Measurements from ENCODE around the gene CDCA3.
"Not testable (repeated sequence)": the region's sequence is repeated elsewhere in the genome, so short reads cannot be mapped to it uniquely, and the experiment has no call there.

The CDCA3 gene

DNA sequence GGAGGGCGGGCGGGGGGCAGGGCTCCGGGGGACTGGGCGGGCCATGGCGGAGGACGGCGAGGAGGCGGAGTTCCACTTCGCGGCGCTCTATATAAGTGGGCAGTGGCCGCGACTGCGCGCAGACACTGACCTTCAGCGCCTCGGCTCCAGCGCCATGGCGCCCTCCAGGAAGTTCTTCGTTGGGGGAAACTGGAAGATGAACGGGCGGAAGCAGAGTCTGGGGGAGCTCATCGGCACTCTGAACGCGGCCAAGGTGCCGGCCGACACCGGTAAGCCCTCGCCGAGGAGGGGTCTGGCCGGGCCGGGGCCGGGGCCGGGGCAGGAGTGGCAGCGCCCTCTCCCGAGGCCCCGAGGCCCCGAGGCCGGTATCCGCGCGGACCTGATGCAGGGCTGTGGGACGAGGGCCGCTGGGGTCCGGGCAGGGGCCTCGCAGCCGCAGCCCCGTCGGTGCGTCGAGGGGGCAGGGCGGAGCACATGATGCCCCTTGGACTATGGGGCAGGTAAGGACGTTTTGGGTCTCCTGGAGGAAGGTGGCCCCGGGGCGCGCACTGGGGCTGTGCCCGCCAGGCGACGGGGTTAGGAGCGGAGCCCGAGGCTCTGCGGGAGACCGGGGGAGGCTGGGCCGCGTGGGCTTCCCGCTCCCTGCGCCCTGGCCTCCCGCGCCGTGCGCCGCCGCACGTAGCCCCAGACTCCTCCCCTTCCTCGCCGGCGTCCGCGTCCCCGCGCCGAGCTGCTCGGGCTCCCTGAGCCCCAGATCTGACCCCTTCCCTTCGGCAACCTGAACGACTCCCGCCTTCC, 16.5 kb upstream of the CDCA3 start, which contains the start of gene TPI1:
Gene TPI1, plus strand, starts transcription at position 119 of the 798 bp plus-strand sequence. Its CDS starts 36 bp downstream, at position 155.
- H3K27ac ChIP-seq, result peak within 1 kb of the TSS; percentile 97
- peak within 1 kb of the TSS; percentile 92 for H3K4me3 ChIP-seq (ENCODE audit: low read depth, low read length)
- no peaks in the 10 kb centered on the region for H3K27me3 ChIP-seq (ENCODE audit: insufficient read depth, low read depth, severe bottlenecking)
- peak; percentile 85 for DNase-seq
- TF ChIP-seq, protein P1, sequence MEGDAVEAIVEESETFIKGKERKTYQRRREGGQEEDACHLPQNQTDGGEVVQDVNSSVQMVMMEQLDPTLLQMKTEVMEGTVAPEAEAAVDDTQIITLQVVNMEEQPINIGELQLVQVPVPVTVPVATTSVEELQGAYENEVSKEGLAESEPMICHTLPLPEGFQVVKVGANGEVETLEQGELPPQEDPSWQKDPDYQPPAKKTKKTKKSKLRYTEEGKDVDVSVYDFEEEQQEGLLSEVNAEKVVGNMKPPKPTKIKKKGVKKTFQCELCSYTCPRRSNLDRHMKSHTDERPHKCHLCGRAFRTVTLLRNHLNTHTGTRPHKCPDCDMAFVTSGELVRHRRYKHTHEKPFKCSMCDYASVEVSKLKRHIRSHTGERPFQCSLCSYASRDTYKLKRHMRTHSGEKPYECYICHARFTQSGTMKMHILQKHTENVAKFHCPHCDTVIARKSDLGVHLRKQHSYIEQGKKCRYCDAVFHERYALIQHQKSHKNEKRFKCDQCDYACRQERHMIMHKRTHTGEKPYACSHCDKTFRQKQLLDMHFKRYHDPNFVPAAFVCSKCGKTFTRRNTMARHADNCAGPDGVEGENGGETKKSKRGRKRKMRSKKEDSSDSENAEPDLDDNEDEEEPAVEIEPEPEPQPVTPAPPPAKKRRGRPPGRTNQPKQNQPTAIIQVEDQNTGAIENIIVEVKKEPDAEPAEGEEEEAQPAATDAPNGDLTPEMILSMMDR (IDR thresholded peaks at IDR 0.05; ENCODE audit: low read depth, low read length), result no peak
- no peaks in the 10 kb centered on the region for H3K9me3 ChIP-seq (ENCODE audit: severe bottlenecking)
- H3K36me3 ChIP-seq, result peaks cover 82% of the 10 kb centered on the region

DNA sequence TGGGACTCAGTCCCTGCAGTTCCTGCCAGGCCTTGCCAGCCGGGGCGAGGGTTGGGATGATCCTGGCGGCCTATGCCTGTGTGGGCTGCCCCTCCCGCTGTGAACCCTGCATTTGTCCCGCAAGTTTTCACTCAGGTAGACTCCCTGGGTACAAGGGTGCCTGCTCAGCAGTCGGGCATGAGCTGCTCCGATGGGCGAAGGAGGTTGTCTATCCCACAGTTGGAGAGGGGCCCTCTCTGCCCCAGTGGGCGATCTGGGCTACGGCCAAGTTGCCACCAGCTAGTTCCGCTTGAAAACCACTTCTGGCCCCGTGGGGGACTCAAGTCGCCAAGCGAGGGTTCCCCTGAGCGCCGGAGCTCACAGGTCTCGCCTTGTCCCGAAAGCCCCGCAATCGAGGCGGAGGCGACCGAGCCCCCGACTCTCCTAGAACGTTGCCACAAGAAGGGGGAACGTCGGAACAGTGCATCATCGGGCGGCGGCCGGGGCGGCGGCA, 15.9 kb upstream of the CDCA3 start:
- TF ChIP-seq, protein P1 (IDR thresholded peaks at IDR 0.05; ENCODE audit: low read depth, low read length), result no peak
- H3K4me3 ChIP-seq (ENCODE audit: low read depth, low read length), result peak overlapping the region; percentile 44
- peak overlapping the region; percentile 97 for H3K27ac ChIP-seq
- no peaks in the 10 kb centered on the region for H3K27me3 ChIP-seq (ENCODE audit: insufficient read depth, low read depth, severe bottlenecking)
- DNase-seq, result no peak
- peaks cover 86% of the 10 kb centered on the region for H3K36me3 ChIP-seq
- no peaks in the 10 kb centered on the region for H3K9me3 ChIP-seq (ENCODE audit: severe bottlenecking)

- Histone ChIP-seq H3K4me3 (ENCODE audit: low read depth, low read length) (peak overlapping the region; percentile 44; the same call in 1 of the 2 replicates), H3K27ac (peak overlapping the region; percentile 97), H3K9me3 (ENCODE audit: severe bottlenecking) (no peaks in the 10 kb centered on the region), H3K27me3 (ENCODE audit: insufficient read depth, low read depth, severe bottlenecking) (no peaks in the 10 kb centered on the region), H3K36me3 (peaks cover 84% of the 10 kb centered on the region)
- DNase-seq, result peak; percentile 86
- TF ChIP-seq, protein P1 (IDR thresholded peaks at IDR 0.05; ENCODE audit: low read depth, low read length), result no peak
These were observed 15.3 kb upstream of the CDCA3 start for GRCh38 chr12:6866163-6866919.

- not testable (repeated sequence) for DNase-seq; H3K27ac ChIP-seq; H3K27me3 ChIP-seq (ENCODE audit: insufficient read depth, low read depth, severe bottlenecking); H3K9me3 ChIP-seq (ENCODE audit: severe bottlenecking); H3K4me3 ChIP-seq (ENCODE audit: low read depth, low read length)
- peaks cover 85% of the 10 kb centered on the region for H3K36me3 ChIP-seq
These were observed 14.2 kb upstream of the CDCA3 start for GRCh38 chr12:6865307-6865706.

- Histone ChIP-seq H3K27ac (no peak overlapping the region), H3K36me3 (peaks cover 84% of the 10 kb centered on the region), H3K27me3 (ENCODE audit: insufficient read depth, low read depth, severe bottlenecking) (no peaks in the 10 kb centered on the region), H3K4me3 (ENCODE audit: low read depth, low read length) (no peak overlapping the region), H3K9me3 (ENCODE audit: severe bottlenecking) (no peaks in the 10 kb centered on the region)
- TF ChIP-seq, protein P1 (IDR thresholded peaks at IDR 0.05; ENCODE audit: low read depth, low read length), result no peak
- no peak for DNase-seq
These were observed 12.7 kb upstream of the CDCA3 start for GRCh38 chr12:6863586-6864321.
